GM19238 (cell line): ENCODE measurements around the gene AURKAIP1.

Source experiments
- DNase-seq: peaks from one replicate; pipeline ENCODE4 v3.0.0; 2011; ENCODE audit warnings: low spot score; ENCODE audit not compliant: insufficient read length

AURKAIP1 gene

GRCh38 chr1:1348420-1349255 lies 26.4 kb downstream of the AURKAIP1 start:
- DNase-seq, result no peak

DNA sequence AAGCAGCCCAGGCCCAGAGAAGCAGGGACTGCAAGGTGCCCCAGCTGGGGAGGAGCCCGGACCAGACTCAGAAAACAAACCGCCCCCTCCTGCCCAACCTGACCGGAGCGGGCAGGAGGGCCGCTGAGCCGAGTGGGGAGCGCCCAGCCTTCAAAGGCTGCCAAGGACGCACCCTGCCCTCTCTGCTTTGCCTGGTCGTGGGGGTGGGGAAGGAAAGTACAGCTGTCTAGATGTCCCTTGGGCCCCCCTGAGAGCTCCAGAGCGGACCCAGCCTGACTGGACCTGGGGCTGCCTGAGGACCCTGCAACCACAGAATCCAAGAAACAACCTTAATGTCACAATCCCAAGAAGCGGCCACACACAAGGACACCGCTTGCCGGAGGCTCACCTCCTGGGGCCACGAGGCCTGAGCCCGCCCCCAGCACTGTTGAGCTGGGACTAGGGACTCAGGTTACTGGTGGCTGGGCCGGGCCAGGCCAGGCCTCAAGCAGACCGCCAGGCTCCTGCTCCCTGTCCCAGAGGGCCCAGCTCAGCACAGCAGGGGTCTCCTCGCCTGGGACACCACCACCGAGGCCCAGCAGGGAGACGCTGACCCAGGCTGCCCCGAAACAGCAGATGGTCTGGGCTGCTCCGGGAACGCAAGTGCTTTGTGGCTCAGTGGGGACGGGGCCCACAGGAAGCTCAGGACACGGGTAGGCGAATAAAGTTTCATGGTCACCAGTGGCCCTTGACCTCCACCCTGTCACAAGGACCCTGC lies 27.2 kb downstream of the AURKAIP1 start:
- no peak for DNase-seq

DNA sequence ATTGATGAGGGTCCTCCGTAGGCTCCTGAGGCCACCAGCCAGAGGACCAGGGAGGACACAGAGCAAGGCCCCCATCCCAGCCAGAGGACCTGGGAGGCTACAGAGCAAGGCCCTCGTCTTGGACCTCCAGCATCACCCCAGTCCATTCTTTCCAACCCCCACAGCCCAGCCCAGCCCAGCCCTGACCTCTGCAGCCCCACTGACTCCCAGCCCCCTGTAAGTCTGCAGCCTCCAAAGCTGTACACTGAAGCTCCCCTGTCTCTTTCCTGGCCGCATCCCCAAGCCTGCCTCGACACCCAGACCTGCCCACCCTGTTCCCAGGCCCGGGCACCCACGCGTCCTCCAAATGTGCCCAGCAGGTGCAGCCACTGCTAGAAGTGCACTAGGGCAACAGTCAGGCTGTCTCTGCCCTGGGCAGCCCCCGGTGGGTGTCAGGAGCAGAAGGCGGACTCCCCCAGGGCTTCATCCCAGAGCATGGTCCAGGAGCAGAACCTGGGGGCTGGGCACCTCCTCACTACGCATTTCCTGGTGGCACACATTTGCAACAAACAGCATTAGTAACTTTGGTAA lies 27.9 kb downstream of the AURKAIP1 start:
- DNase-seq, result no peak

- no peak for DNase-seq
These were observed 28.5 kb downstream of the AURKAIP1 start for GRCh38 chr1:1346501-1346890.

- DNase-seq, result no peak
These were observed 29.0 kb downstream of the AURKAIP1 start for GRCh38 chr1:1345860-1346500.

DNA sequence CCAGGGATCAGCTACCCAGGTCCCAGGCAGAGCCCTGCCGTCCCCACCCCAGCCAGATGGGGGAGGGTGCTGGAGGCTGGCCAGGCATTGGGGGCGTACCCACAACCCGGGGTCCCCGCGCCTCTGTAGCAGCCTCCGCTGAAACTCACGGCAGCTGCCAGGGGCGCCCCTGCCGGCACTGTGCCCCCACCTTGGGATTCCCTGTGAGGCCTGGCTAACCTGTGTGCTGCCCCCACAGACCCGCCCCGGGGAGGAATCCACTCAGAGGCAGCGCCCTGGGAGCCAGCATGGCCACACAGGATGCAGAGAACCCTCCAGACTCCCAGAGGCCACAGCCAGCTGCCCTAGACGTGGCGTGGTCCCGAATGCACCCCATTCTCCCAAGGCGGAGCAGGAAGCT lies 29.6 kb downstream of the AURKAIP1 start:
- DNase-seq, result no peak

DNA sequence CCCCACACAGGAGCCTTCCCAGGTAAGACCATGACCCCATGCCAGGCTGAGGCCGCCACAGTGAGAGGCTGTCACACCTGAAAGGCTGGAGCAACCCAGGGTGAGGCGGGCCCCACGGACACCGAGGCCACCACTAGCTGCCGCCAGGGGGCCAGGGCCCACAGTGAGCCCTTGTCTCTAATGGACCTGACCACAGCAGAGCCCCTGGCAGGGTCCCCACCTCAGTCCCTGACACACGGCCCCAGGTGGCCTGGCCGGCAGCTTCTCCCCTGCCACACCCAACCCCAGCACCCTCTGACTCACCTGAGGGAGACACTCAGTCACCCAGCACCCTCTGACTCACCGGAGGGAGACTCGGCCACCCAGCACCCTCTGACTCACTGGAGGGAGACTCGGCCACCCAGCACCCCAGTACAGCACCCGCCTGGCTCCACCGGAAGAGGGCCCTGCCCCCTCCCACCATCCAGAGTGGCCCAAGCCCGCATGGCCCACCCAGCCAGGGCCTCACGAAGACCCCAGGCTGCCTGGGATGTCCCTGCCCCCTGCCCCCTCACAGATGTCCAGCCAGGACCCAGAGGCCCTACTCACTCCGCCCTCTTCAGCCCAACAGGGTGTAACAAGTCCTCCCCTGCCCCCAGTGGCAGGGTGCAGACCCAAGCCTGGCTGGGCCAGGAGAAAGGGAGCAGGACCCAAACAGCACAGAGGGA lies 30.2 kb downstream of the AURKAIP1 start:
- DNase-seq, result no peak

DNA sequence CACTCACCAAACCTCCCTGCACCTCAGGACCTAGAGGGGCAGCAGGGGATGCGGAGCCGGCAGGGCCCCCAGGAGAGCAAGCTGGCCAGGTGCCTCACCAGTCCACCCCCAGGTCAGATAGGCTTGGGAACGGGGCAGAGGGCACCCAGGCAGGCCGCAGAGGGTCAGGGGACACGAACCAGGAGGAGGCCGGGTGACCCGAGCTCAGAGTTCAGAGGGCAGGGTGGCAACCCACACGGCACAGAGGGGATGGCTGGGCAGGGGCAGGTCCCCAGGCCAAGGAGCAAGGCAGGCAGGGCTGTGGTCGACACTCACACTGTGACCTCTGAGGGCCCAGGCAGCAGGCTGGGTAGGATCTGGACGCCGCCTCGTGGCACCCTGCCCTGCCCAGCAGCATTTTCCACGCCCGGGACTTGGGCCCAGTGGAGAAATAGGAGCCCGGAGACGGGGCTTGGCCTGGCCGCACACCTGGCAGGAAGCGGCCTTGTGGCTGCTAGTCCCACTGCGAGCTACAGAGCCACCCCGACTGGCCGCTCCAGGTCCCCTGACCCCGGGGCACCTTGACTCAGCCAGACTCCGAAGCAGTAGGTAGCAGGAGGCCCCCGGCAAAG lies 31.1 kb downstream of the AURKAIP1 start:
- no peak for DNase-seq

DNA sequence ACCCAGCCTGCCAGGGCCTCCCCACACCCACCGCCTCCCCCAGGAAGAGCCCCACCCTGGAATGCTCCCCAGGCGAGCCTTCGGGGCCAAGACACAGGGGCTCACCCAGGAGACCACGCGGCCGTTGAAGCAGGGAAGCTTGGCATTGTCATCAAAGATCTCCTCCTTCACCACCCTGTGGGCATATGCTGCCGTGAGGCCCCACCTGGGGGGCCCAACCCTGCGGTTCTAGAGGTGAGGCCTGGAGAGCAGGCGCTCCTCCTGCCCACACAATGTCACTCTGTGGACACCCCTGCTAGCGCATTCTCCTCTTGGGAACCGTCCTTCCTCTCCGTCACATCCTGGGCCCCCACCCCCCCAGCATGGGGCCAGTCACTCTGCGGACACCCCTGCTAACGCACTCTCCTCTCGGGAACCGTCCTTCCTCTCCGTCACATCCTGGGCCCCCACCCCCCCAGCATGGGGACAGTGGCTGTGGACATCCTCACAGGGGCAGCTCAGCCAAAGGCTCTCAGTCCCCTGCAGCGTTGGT lies 32.4 kb downstream of the AURKAIP1 start:
- DNase-seq, result no peak

DNA sequence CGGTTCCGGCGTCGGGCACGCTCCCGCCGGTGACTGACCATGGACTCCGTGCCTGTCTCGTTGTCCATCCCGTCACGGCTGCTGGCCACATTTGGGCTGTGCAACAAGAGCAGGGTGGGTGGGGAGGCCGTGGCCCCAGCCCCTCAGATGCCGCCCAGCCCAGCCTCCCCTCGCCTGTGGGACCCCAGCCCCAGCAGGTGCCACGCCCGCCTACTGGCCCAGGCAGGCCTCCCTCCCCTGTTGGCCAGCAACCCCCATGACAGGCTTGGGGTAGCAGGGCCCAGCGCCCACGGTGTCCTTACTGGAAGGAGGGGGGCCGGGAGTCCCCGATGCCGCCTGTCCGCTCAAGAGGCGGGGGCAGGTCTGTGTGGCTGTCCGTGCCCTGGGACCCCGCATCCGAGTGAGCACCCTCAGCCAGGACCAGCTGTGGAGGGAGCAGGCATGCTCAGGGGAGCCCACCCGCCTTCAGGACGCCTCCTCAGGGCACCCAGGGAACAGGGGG lies 32.9 kb downstream of the AURKAIP1 start:
- no peak for DNase-seq

- no peak for DNase-seq
These were observed 33.4 kb downstream of the AURKAIP1 start for GRCh38 chr1:1341549-1342021.

- no peak for DNase-seq
These were observed 34.0 kb downstream of the AURKAIP1 start for GRCh38 chr1:1340791-1341548.

DNA sequence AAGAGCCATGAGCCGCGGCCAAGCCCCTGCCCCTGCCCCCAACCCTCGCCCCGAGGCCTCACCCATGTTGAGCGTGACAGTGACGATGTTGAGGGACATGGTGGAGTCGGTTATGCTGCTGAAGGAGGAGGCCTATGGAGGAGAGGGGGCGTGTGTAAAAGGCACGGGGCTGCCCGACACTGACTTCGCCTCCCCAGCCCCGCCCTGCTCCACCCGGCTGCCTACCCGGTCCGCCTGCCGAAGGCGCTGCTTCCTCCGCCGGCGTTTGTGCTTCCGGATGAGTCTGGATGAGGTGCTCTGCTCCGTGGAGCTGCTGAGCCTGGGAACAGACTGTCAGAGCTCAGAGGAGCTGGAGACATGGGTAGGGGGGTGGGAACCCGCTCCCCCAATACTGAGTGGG lies 34.8 kb downstream of the AURKAIP1 start:
- no peak for DNase-seq

DNA sequence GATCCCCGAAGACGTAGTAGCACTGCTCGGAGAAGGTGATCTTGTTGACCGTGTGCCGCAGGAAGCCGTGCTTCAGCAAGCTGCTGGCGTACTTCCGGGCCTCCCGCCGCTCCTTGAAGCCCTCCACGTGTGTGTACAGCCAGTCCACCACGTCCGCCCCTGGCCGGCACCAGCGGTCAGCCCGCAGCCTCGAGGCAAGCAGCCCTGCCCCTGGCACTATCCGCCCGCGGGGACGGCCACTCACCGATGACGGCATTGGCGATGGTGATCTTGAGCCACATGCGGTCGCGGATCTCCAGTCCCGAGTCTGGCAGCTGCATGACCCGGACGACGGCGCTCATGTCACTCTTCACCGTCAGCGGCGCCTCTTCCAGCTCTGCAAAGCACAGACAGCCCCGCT lies 36.7 kb downstream of the AURKAIP1 start:
- DNase-seq, result no peak

DNA sequence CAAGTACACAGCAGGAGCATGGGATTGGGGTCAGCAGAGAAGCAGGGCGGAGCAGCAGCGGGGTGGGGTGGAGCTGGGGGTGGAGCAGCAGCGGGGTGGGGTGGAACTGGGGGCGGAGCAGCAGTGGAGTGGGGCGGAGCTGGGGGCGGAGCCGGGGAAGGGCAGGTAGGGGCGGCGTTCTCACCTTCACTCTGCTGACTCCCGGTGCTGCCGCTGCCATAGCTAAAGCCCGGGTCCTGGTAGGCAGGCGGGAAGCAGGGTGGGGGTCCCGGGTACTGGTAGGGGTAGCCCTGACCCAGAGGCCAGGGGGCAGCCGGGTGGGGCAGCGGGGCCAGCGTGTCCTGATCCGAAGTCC lies 37.2 kb downstream of the AURKAIP1 start:
- DNase-seq, result peak; percentile 62

- DNase-seq, result no peak
These were observed 37.8 kb downstream of the AURKAIP1 start for GRCh38 chr1:1336931-1337792.

GRCh38 chr1:1336446-1336845 lies 38.6 kb downstream of the AURKAIP1 start:
- no peak for DNase-seq

GRCh38 chr1:1335792-1336248 lies 39.2 kb downstream of the AURKAIP1 start:
- DNase-seq, result no peak

DNA sequence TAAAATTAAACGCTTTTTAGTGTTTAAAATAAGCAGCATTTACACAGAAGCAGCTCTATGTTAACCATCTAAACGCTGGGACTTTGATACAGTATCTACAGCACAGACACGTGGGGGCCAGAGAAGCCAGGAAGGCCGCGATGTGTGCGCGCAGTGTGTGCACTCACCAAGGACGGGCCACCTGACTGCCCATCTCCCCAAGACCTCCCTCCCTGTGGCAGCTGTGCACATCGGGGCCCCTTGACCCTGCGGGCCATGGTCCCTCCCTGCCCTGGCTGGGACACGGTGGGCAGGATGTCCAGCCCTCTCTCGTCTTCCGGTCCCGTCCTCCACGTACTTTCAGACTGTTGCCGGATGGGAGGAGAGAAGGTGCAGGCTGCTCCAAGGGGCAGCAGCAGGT lies 39.7 kb downstream of the AURKAIP1 start:
- no peak for DNase-seq
